ACC112 (cell line): Measurements from ENCODE around the gene PADI2.
A peak's percentile ranks its signal among the peaks of the same experiment; 100 is the strongest.

Source experiments
- H2AFZ ChIP-seq: fragments of 200-600 bp; sonication (generic); one replicate; pipeline ENCODE4 v1.6.0; 2017; ENCODE audit warnings: antibody characterized with exemption, low read length; ENCODE audit not compliant: unreplicated experiment
- H3K27ac ChIP-seq: fragments of 200-600 bp; sonication (generic); 2 replicates; pipeline ENCODE4 v1.5.1; 2014; ENCODE audit warnings: low read depth, mild to moderate bottlenecking, antibody characterized with exemption, low read length, moderate library complexity
- H3K27me3 ChIP-seq: fragments of 200-600 bp; sonication (generic); 2 replicates; pipeline ENCODE4 v1.6.1; 2014; ENCODE audit warnings: mild to moderate bottlenecking, antibody characterized with exemption, low read length, moderate library complexity, mixed read lengths; ENCODE audit not compliant: insufficient read depth
- H3K36me3 ChIP-seq: fragments of 200-600 bp; sonication (generic); 2 replicates; pipeline ENCODE4 v1.6.1; 2016; ENCODE audit warnings: mild to moderate bottlenecking, antibody characterized with exemption, low read length, moderate library complexity, mixed read lengths; ENCODE audit not compliant: insufficient read depth
- H3K4me1 ChIP-seq: fragments of 200-600 bp; sonication (generic); one replicate; pipeline ENCODE4 v1.6.1; 2016; ENCODE audit warnings: low read length, mixed read lengths; ENCODE audit not compliant: insufficient read depth, unreplicated experiment, control insufficient read depth
- H3K4me3 ChIP-seq: fragments of 200-600 bp; sonication (generic); 2 replicates; pipeline ENCODE4 v1.5.1; 2014; ENCODE audit warnings: mild to moderate bottlenecking, low read depth, low read length
- H3K79me2 ChIP-seq: fragments of 200-600 bp; sonication (generic); one replicate; pipeline ENCODE4 v1.6.0; 2016; ENCODE audit warnings: low read length; ENCODE audit not compliant: control insufficient read depth, unreplicated experiment, insufficient read depth

PADI2 gene

DNA sequence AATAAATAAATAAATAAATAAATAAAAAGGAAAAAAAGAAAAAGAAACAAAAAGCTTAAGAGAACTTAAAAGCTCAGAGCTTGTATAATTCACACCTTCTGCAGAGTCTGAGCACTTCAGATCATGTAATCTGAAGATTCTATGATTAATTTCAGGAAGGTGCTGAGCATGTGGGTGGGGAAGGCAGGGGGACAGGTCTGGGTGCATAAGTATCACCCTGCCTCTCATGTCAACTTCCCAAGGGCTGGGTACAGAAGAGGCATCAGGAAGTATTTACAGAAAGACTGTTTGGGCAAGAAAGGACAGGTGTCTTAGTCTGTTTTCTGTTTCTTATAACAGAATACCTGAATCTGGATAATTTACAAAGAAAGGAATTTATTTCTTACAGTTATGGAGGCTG, 20.4 kb upstream of the PADI2 start:
- Histone ChIP-seq H3K4me3 (no peak overlapping the region), H3K36me3 (no peaks in the 10 kb centered on the region), H3K79me2 (no peaks in the 10 kb centered on the region), H3K27me3 (no peaks in the 10 kb centered on the region), H3K27ac (no peak overlapping the region), H3K4me1 (no peaks in the 10 kb centered on the region), H2AFZ (no peak overlapping the region)

DNA sequence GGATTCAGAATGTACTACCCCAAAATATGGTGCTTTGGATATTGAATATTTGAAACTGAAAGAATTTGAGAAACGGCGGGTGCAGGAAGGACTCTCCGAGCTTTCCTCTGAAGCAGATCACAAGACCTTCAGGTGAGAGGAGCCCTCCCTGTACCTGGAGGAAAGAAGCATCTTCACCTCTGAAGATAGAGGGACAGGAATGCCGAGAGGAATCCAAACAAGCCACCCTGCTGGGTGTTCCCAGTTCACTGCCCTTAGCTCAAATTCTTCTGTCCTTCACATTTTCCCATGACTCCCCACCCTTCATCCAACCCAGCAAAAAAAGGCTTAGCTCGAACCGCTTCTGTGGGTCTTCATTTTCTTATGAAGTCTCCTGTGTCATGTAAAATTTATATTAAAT, 18.2 kb upstream of the PADI2 start:
- H3K79me2 ChIP-seq: no peaks in the 10 kb centered on the region
- H3K4me1 ChIP-seq: no peaks in the 10 kb centered on the region
- H3K27ac ChIP-seq: no peak overlapping the region
- H3K27me3 ChIP-seq: no peaks in the 10 kb centered on the region
- H3K36me3 ChIP-seq: no peaks in the 10 kb centered on the region
- H2AFZ ChIP-seq: no peak overlapping the region
- no peak overlapping the region for H3K4me3 ChIP-seq

DNA sequence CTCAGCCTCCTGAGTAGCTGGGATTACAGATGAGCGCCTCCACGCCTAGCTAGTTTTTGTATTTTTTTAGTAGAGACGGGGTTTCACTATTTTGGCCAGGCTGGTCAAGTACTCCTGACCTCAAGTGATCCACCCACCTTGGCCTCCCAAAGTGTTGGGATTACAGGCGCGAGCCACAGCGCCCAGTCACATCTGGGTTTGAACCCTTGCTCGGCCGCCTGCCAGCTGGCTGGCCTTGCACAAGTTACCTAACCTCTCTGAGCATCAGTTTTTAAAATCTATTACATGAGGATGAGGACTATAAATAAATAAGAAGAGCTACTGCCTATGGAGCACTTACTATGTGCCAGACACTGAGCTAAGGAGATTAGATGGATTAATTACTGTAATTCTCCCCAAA, 17.7 kb upstream of the PADI2 start:
- H3K36me3 ChIP-seq: no peaks in the 10 kb centered on the region
- H3K4me1 ChIP-seq: no peaks in the 10 kb centered on the region
- no peak overlapping the region for H2AFZ ChIP-seq
- no peaks in the 10 kb centered on the region for H3K27me3 ChIP-seq
- H3K27ac ChIP-seq: no peak overlapping the region
- no peaks in the 10 kb centered on the region for H3K79me2 ChIP-seq
- H3K4me3 ChIP-seq: no peak overlapping the region

DNA sequence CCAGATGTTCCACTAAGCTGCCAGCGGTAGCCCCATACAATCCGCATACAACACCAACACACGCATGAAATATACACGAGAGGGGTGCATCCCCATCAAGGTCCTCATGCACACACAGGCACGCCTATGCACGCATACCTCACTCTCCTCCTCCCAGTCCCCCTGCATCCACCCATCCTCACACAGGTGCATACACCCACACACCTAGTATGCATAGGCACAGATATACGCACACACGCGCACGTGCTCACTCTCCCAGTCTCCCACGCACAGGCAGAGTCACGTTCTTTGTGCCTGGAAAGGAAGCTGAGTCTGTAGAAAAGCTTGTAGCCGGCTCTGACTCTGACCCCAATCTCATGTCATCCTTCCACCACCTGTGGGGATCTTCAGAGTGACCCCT, 16.9 kb upstream of the PADI2 start:
- no peaks in the 10 kb centered on the region for H3K27me3 ChIP-seq
- no peak overlapping the region for H3K4me3 ChIP-seq
- no peak overlapping the region for H2AFZ ChIP-seq
- H3K79me2 ChIP-seq: no peaks in the 10 kb centered on the region
- H3K36me3 ChIP-seq: no peaks in the 10 kb centered on the region
- H3K27ac ChIP-seq: no peak overlapping the region
- no peaks in the 10 kb centered on the region for H3K4me1 ChIP-seq

DNA sequence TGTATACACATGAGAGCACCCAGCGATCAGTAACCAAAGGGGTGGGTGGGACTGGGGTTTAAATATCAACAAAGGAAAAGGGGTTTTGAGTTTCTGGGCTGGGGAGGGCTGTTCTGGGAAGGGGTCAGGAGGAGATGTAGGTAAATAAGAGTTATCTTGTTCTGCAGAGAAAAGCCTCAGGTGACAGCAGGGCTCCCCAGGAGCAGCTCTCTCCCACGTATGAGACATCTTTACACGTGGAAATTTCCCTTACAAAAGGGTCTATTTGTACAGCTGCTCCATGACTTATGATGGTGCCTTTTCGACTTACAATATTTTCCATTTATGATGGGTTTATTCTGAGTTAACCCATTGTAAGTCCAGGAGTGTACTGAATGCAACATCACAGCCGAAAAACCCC, 16.3 kb upstream of the PADI2 start:
- H3K27ac ChIP-seq: no peak overlapping the region
- H3K36me3 ChIP-seq: no peaks in the 10 kb centered on the region
- no peaks in the 10 kb centered on the region for H3K27me3 ChIP-seq
- H3K4me1 ChIP-seq: no peaks in the 10 kb centered on the region
- H2AFZ ChIP-seq: no peak overlapping the region
- H3K4me3 ChIP-seq: no peak overlapping the region
- no peaks in the 10 kb centered on the region for H3K79me2 ChIP-seq

DNA sequence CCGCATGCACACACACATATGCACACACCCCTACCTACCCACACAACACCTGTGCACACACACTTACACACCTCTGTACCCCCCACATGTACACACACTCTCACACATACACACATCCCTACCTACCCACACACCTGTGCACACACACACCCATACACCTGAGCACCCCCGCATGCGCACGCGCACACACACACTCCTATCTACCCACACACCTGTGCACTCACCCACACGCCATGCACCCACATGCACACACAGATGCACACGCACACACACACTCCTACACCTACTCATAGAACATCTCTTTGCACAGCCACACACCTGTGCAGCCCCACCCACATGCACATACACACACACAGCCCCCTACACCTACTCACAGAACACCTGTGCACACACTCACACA, 15.5 kb upstream of the PADI2 start:
- Histone ChIP-seq H3K79me2 (no peaks in the 10 kb centered on the region), H3K36me3 (no peaks in the 10 kb centered on the region), H3K4me3 (no peak overlapping the region), H2AFZ (no peak overlapping the region), H3K4me1 (peaks cover 5% of the 10 kb centered on the region), H3K27me3 (no peaks in the 10 kb centered on the region), H3K27ac (no peak overlapping the region)

DNA sequence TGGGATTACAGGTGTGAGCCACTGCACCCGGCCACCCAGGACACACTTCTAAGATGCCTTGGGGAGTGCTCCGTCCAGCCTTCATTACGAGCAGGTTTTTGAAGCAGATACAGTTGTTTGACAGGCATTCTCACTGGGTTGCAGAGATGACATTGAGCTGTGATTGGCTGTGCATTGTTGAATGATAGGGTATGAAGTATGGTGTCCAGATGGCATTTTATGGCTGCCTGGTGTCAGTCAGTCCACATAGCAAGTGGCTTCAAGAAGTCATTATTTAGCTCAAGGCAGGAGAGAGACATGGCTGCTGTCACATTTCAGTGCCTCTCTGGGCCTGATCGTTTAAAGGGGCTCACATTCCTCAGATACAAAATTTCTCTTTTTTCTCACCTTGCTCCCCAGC, 14.8 kb upstream of the PADI2 start:
- no peak overlapping the region for H3K27ac ChIP-seq
- H3K4me1 ChIP-seq: peaks cover 11% of the 10 kb centered on the region
- no peak overlapping the region for H2AFZ ChIP-seq
- no peaks in the 10 kb centered on the region for H3K27me3 ChIP-seq
- H3K79me2 ChIP-seq: no peaks in the 10 kb centered on the region
- no peak overlapping the region for H3K4me3 ChIP-seq
- H3K36me3 ChIP-seq: no peaks in the 10 kb centered on the region

DNA sequence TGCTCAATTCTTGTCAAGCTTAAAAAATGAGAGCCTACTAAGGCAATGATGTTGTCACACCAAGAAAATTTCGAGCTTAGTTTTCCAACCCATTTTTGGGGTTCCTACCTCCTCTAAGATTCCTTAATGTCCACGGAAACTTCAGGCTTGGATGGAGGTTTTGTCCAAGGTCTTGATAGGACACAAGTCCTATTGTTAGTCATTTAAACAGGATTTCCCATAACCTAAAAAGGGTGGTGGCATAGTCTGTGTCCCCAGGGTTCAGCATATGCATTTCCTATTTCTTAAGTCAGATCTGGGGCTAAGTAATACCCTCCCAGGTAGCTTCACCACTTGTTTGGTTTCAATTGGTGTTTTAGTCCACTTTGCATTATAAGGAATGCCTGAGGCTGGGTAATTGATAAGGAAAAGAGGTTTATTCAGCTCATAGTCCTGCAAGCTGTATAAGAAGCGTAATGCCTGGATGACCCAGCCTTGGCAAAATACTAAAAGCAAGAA, 10.9 kb upstream of the PADI2 start:
- H2AFZ ChIP-seq: peak overlapping the region; percentile 29
- H3K4me3 ChIP-seq: no peak overlapping the region
- no peaks in the 10 kb centered on the region for H3K27me3 ChIP-seq
- no peaks in the 10 kb centered on the region for H3K79me2 ChIP-seq
- peaks cover 23% of the 10 kb centered on the region for H3K4me1 ChIP-seq
- no peaks in the 10 kb centered on the region for H3K36me3 ChIP-seq
- peak overlapping the region; percentile 8; the same call in 1 of the 2 replicates for H3K27ac ChIP-seq

DNA sequence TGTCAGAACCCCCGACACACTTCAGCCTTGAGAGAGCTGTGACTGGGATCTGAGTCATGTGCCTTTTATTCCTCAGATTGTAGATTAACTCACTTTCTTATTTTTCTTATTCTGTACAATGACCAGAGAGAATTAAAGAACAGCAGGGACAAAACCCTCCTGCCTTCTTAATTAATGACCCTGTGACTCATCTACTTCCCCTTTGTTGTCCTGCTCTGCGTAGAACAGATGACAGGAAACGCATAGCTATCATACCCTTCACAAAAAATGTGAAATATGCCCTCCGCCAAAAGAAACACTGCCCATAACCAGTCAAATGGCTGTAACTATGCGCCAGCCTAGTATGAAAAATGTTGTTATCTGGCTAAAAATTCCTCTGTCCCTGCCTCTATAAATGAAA, 9.1 kb upstream of the PADI2 start:
- no peaks in the 10 kb centered on the region for H3K36me3 ChIP-seq
- H3K4me1 ChIP-seq: peaks cover 23% of the 10 kb centered on the region
- H3K27ac ChIP-seq: peak overlapping the region; percentile 88
- no peaks in the 10 kb centered on the region for H3K27me3 ChIP-seq
- no peak overlapping the region for H2AFZ ChIP-seq
- H3K4me3 ChIP-seq: no peak overlapping the region
- no peaks in the 10 kb centered on the region for H3K79me2 ChIP-seq

DNA sequence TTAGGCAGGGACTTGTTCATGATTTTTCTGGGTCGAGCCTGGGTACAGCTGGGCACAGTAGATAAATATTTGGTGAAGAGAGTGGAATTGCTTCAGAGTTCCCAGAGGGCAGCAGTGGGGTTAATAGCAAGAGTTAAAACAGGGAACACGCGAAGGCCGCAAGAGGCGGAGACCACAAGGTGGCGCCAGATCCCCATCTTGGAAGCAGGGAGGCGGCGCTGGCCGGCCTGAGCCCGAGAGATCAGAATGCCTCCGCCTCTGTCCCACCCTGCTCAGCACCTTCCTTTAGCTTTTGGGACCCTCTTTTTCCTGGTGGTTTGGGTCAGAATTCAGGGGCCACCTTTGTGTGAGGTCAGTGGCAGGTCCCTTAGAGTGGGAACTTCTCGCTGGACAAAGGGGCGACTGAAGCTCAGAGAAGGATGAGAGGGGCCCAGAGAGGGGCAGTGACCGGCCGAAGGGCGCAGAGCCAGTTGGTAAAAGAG, 6.5 kb upstream of the PADI2 start:
- Histone ChIP-seq H3K79me2 (no peaks in the 10 kb centered on the region), H3K4me3 (no peak overlapping the region), H3K27me3 (no peaks in the 10 kb centered on the region), H3K36me3 (no peaks in the 10 kb centered on the region), H3K27ac (no peak overlapping the region), H2AFZ (no peak overlapping the region), H3K4me1 (peaks cover 40% of the 10 kb centered on the region)

DNA sequence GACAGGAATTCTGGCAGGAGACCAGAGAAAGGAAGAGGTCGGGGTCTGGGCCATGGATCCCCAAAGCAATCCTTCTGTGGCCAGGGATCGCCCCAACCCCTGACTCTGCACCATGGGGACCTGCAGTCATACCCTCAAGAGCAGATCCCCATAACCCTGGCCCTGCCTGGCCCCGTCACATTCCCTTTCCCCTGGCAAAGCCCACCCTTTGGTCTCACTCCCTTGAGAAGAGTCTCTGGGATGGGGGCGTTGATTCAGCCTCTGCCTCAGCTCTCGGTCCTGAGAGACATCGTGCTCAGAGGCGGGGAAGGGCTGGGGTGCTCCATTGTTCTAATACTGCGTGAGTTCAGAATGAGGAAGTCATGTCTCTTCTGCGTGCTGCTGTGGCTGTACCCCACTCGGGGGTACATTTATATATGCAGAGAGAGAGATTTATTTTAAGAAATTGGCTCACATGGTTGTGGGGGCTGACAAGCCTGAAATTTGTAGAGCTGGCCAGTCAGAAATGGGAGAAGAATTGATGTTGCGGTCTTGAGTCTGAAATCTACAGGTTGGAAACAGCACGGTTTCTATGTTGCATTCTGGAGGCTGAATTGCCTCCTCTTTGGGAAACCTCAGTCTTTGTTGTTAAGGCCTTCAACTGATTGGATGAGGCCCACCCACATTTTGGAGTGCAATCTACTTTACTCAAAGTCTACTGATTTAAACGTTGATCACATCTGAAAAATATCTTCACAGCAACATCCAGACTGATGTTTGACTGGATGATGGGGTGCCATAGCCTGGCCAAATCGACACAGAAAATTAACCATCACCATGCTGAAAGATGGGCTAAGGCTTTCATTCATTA, 4.2 kb upstream of the PADI2 start:
- Histone ChIP-seq H3K36me3 (no peaks in the 10 kb centered on the region), H3K4me1 (peaks cover 32% of the 10 kb centered on the region), H3K27me3 (peaks cover 9% of the 10 kb centered on the region), H3K79me2 (no peaks in the 10 kb centered on the region), H3K4me3 (no peak overlapping the region), H3K27ac (no peak overlapping the region), H2AFZ (no peak overlapping the region)
